Measurements from ENCODE around the gene GPHN. TPM values are rescaled to one million over a fixed set of nuclear protein-coding genes. Genes with fewer than 3 reads are reported as not detected.

GPHN gene
- total RNA-seq, 2 experiments from 2014 or later: 10.0 to 10.7 TPM

DNA sequence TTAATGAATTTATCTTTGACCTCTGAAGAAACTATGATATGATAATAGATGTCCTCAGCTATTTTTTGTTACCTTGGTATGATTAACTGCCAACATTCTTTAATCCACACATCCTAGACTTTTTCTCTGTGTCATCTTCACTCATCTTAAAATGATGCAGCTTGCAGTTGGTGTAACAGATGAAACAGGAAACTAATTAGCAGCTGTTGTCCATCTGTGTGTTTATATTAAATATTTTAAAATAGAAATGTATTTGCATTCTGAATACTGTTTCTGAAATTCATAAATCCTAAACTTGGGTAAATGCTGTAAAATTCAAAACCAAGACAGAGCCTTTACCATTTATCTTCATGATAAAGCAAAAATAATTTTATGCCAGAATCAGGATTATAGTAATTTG lies 625.2 kb downstream of the GPHN start:
- H3K9me3 ChIP-seq (ENCODE audit: control insufficient read depth in 1 of 2, insufficient read depth in 1 of 2, low read length in 2 of 2): no peaks in the 10 kb centered on the region
- CTCF ChIA-PET: no interaction called here
- no peak for DNase-seq
- Mint-ChIP-seq H3K9me3 (peaks cover 2% of the 10 kb centered on the region), H3K27ac (no peak overlapping the region), H3K36me3 (ENCODE audit: low read depth) (peaks cover 24% of the 10 kb centered on the region), H3K27me3 (no peaks in the 10 kb centered on the region), H3K4me3 (no peak overlapping the region), H3K4me1 (ENCODE audit: low read depth) (no peaks in the 10 kb centered on the region)
- no peaks in the 10 kb centered on the region for H3K4me1 ChIP-seq (ENCODE audit: insufficient read depth, low read length)
- H3K27ac ChIP-seq (ENCODE audit: low read depth in 1 of 2, low read length in 2 of 2): no peak overlapping the region
- TF ChIP-seq, protein P1, sequence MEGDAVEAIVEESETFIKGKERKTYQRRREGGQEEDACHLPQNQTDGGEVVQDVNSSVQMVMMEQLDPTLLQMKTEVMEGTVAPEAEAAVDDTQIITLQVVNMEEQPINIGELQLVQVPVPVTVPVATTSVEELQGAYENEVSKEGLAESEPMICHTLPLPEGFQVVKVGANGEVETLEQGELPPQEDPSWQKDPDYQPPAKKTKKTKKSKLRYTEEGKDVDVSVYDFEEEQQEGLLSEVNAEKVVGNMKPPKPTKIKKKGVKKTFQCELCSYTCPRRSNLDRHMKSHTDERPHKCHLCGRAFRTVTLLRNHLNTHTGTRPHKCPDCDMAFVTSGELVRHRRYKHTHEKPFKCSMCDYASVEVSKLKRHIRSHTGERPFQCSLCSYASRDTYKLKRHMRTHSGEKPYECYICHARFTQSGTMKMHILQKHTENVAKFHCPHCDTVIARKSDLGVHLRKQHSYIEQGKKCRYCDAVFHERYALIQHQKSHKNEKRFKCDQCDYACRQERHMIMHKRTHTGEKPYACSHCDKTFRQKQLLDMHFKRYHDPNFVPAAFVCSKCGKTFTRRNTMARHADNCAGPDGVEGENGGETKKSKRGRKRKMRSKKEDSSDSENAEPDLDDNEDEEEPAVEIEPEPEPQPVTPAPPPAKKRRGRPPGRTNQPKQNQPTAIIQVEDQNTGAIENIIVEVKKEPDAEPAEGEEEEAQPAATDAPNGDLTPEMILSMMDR (IDR thresholded peaks at IDR 0.05): no peak
- POLR2A ChIA-PET: no interaction called here
- H3K4me3 ChIP-seq (ENCODE audit: low read length): no peak overlapping the region
- ATAC-seq (ENCODE audit: poor library complexity): no peak
- no peaks in the 10 kb centered on the region for H3K27me3 ChIP-seq (ENCODE audit: control insufficient read depth in 1 of 2, insufficient read depth in 2 of 2, low read length in 2 of 2)
- intact Hi-C loops (cut with DNase I, micrococcal nuclease): no loop called here
- H3K36me3 ChIP-seq (ENCODE audit: insufficient read depth, low read length): no peaks in the 10 kb centered on the region

DNA sequence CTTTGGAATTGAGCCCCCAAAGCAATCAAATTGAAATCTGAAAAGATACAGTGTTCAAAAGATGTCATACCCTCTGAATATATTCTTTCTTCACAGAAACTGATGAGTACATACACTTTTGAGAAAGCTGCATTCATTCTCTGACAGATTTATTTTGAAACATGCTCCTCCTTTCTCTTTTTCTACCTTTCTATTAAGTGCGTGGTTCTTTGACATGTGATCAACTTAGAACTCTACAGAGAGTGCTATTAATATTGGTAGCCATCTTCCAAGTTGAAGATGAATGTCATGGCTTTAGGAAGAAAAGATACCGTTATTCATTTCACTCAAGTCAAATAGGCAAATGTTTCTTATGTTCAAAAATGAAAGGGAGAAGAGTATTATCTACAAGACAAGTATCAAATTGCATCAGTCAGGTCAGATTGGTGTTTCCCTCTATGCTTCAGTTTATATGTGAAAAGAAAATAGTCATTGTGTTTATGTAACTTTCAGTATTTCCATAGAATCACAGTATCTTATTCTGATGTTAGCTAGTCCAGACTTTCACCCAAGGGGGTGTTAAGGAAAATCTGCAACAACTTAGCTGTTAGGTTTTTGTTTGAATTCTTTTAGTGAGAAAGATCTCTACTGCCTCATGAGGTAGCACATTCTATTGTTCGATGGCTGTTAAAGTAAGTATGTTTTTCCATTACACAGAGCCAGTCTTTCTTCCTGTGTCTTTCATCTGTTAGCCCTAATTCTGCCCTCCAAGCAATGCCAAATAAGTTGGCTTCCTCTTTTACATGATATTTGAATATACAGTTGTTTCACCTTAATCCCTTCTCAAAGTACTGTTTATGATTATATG lies 625.9 kb downstream of the GPHN start:
- DNase-seq (no peak), ATAC-seq (ENCODE audit: poor library complexity) (no peak)
- peaks cover 2% of the 10 kb centered on the region for H3K9me3 Mint-ChIP-seq
- H3K27me3 Mint-ChIP-seq: no peaks in the 10 kb centered on the region
- H3K9me3 ChIP-seq (ENCODE audit: control insufficient read depth in 1 of 2, insufficient read depth in 1 of 2, low read length in 2 of 2): no peaks in the 10 kb centered on the region
- TF ChIP-seq, protein P1 (IDR thresholded peaks at IDR 0.05): no peak
- H3K36me3 Mint-ChIP-seq (ENCODE audit: low read depth): peaks cover 24% of the 10 kb centered on the region
- H3K4me3 Mint-ChIP-seq: no peak overlapping the region
- H3K36me3 ChIP-seq (ENCODE audit: insufficient read depth, low read length): no peaks in the 10 kb centered on the region
- intact Hi-C loops (cut with DNase I, micrococcal nuclease): no loop called here
- ChIA-PET POLR2A (no interaction called here), CTCF (no interaction called here)
- no peaks in the 10 kb centered on the region for H3K4me1 ChIP-seq (ENCODE audit: insufficient read depth, low read length)
- H3K27ac ChIP-seq (ENCODE audit: low read depth in 1 of 2, low read length in 2 of 2): no peak overlapping the region
- H3K27me3 ChIP-seq (ENCODE audit: control insufficient read depth in 1 of 2, insufficient read depth in 2 of 2, low read length in 2 of 2): no peaks in the 10 kb centered on the region
- no peaks in the 10 kb centered on the region for H3K4me1 Mint-ChIP-seq (ENCODE audit: low read depth)
- no peak overlapping the region for H3K27ac Mint-ChIP-seq
- H3K4me3 ChIP-seq (ENCODE audit: low read length): no peak overlapping the region

DNA sequence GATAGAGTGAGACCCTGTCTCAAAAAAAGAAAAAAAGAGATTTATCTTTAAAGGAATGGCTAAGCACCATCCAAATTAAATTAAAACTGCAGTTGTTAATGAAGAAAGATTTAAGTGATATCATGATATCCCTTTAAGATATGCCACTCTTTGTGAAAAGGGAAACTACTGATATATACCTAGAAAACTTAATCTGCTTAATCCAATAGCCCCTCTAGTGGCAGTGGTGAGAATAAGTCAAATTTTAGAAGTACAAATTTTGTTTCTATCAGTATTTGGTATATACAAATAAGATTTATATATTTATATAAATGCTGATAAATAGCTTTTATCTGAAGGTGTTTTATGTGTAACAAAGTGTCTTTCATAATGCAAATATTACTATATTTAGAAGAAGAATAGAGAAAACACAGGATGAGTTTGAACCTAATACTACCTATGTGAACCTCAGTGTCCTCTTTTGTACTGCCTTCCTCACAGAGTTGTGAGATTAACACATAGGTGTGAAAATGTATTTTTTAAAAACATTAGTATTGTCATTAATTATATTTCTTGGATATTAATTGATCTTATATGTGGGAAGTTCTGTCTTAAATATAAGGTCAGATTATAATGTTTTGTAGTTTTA lies 629.9 kb downstream of the GPHN start:
- no peaks in the 10 kb centered on the region for H3K27me3 Mint-ChIP-seq
- ATAC-seq (ENCODE audit: poor library complexity): no peak
- H3K36me3 ChIP-seq (ENCODE audit: insufficient read depth, low read length): no peaks in the 10 kb centered on the region
- no peak overlapping the region for H3K27ac ChIP-seq (ENCODE audit: low read depth in 1 of 2, low read length in 2 of 2)
- no peaks in the 10 kb centered on the region for H3K9me3 ChIP-seq (ENCODE audit: control insufficient read depth in 1 of 2, insufficient read depth in 1 of 2, low read length in 2 of 2)
- intact Hi-C loops (cut with DNase I, micrococcal nuclease): no loop called here
- no peaks in the 10 kb centered on the region for H3K4me1 Mint-ChIP-seq (ENCODE audit: low read depth)
- no peak overlapping the region for H3K4me3 Mint-ChIP-seq
- DNase-seq: peak in 1 of 14 experiments; percentile 3
- CTCF ChIA-PET: no interaction called here
- no peak overlapping the region for H3K27ac Mint-ChIP-seq
- no peak overlapping the region for H3K4me3 ChIP-seq (ENCODE audit: low read length)
- H3K27me3 ChIP-seq (ENCODE audit: control insufficient read depth in 1 of 2, insufficient read depth in 2 of 2, low read length in 2 of 2): no peaks in the 10 kb centered on the region
- no peaks in the 10 kb centered on the region for H3K4me1 ChIP-seq (ENCODE audit: insufficient read depth, low read length)
- no peaks in the 10 kb centered on the region for H3K9me3 Mint-ChIP-seq
- H3K36me3 Mint-ChIP-seq (ENCODE audit: low read depth): peaks cover 14% of the 10 kb centered on the region
- TF ChIP-seq, protein P1 (IDR thresholded peaks at IDR 0.05): peak; percentile 19
- POLR2A ChIA-PET: no interaction called here
